CD14-positive monocyte (primary cell): ENCODE data around the gene ARID1B. TPM values are rescaled to one million over a fixed set of nuclear protein-coding genes. Genes with fewer than 3 reads are reported as not detected.

ENCODE experiments used
- DNase-seq, 3 donors: peaks; one replicate each; pipeline ENCODE4 v3.0.0-alpha.2; 2011 to 2022
- H2AFZ ChIP-seq: 2 replicates; pipeline ENCODE4 v1.6.0; 2012; ENCODE audit warnings: mild to moderate bottlenecking, low read depth, low read length, inconsistent platforms; ENCODE audit not compliant: insufficient read depth, poor library complexity, severe bottlenecking
- H3K27ac ChIP-seq, 2 donors: 1 replicate in 1 of 2; 2 replicates in 1 of 2; pipeline ENCODE4 v1.5.1; 2012 to 2013; ENCODE audit warnings: low read length in 2 of 2, control low read depth in 1 of 2, inconsistent platforms in 1 of 2, low read depth in 1 of 2, mild to moderate bottlenecking in 1 of 2
- H3K27me3 ChIP-seq, 2 donors: one replicate each; pipeline versions ENCODE4 v1.6.0 to v1.6.1; 2011 to 2013; ENCODE audit warnings: low read length in 2 of 2; ENCODE audit not compliant: control insufficient read depth in 2 of 2, insufficient read depth in 2 of 2
- H3K36me3 ChIP-seq, 2 donors: replicated peaks in 1 of 2; 1 replicate in 1 of 2; 2 replicates in 1 of 2; pipeline versions ENCODE4 v1.5.1 to v1.6.1; 2012 to 2013; ENCODE audit warnings: low read length in 2 of 2, control low read depth in 1 of 2, inconsistent platforms in 1 of 2, mild to moderate bottlenecking in 1 of 2; ENCODE audit not compliant: insufficient read depth in 2 of 2, control insufficient read depth in 1 of 2
- H3K4me1 ChIP-seq, 2 donors: 1 replicate in 1 of 2; 2 replicates in 1 of 2; pipeline versions ENCODE4 v1.5.1 to v1.6.1; 2012 to 2013; ENCODE audit warnings: low read length in 2 of 2, control low read depth in 1 of 2, inconsistent platforms in 1 of 2, mild to moderate bottlenecking in 1 of 2, moderate library complexity in 1 of 2; ENCODE audit not compliant: insufficient read depth in 2 of 2, control insufficient read depth in 1 of 2
- H3K4me2 ChIP-seq: replicated peaks from 2 replicates; pipeline ENCODE3; 2012; ENCODE audit warnings: low read length, moderate library complexity, mild to moderate bottlenecking; ENCODE audit not compliant: poor library complexity, severe bottlenecking; ENCODE audit errors: extremely low read depth
- H3K4me3 ChIP-seq, 3 experiments: fragments of 200-600 bp in 1 of 3; sonication (generic) in 1 of 3; replicated peaks in 1 of 3; 1 replicate in 2 of 3; 2 replicates in 1 of 3; pipeline ENCODE4 v1.5.1; 2011 to 2013; ENCODE audit warnings: low read length in 3 of 3, mild to moderate bottlenecking in 3 of 3, control low read depth in 2 of 3, low read depth in 2 of 3, inconsistent platforms in 1 of 3, moderate library complexity in 1 of 3
- H3K79me2 ChIP-seq: 2 replicates; pipeline ENCODE4 v1.6.0; 2012; ENCODE audit warnings: mild to moderate bottlenecking, control low read depth, inconsistent platforms, low read length, moderate library complexity; ENCODE audit not compliant: insufficient read depth
- H3K9ac ChIP-seq: 2 replicates; pipeline ENCODE4 v1.6.0; 2017; ENCODE audit warnings: low read length, mild to moderate bottlenecking; ENCODE audit not compliant: insufficient read depth, poor library complexity, severe bottlenecking
- H3K9me3 ChIP-seq, 2 donors: replicated peaks in 1 of 2; 1 replicate in 1 of 2; 2 replicates in 1 of 2; pipeline versions ENCODE4 v1.5.1 to v1.6.1; 2012 to 2013; ENCODE audit warnings: low read length in 2 of 2, control low read depth in 1 of 2; ENCODE audit not compliant: control insufficient read depth in 1 of 2, insufficient read depth in 1 of 2
- H4K20me1 ChIP-seq: 2 replicates; pipeline ENCODE4 v1.6.0; 2012; ENCODE audit warnings: mild to moderate bottlenecking, low read length, control low read depth, moderate library complexity; ENCODE audit not compliant: insufficient read depth
- H3K27ac Mint-ChIP-seq, 7 donors: one replicate each; pipeline ENCODE4 v1.8.0; 2020; ENCODE audit warnings: mild to moderate bottlenecking in 7 of 7, mixed read lengths in 7 of 7, moderate library complexity in 6 of 7, inconsistent platforms in 2 of 7
- H3K27me3 Mint-ChIP-seq, 3 donors: one replicate each; pipeline ENCODE4 v1.8.0; 2021 to 2022; ENCODE audit warnings: low read depth in 3 of 3, mild to moderate bottlenecking in 3 of 3, mixed read lengths in 3 of 3, moderate library complexity in 3 of 3, inconsistent platforms in 1 of 3
- H3K36me3 Mint-ChIP-seq, 2 donors: one replicate each; pipeline ENCODE4 v1.8.0; 2020; ENCODE audit warnings: mixed read lengths in 2 of 2, inconsistent platforms in 1 of 2, mild to moderate bottlenecking in 1 of 2
- H3K4me1 Mint-ChIP-seq: one replicate; pipeline ENCODE4 v1.8.0; 2020; ENCODE audit warnings: mild to moderate bottlenecking, mixed read lengths
- H3K4me3 Mint-ChIP-seq, 2 donors: one replicate each; pipeline ENCODE4 v1.8.0; 2020; ENCODE audit warnings: mild to moderate bottlenecking in 2 of 2, mixed read lengths in 2 of 2, moderate library complexity in 1 of 2
- H3K9me3 Mint-ChIP-seq, 7 donors: one replicate each; pipeline ENCODE4 v1.8.0; 2020 to 2022; ENCODE audit warnings: mixed read lengths in 7 of 7, mild to moderate bottlenecking in 6 of 7, moderate library complexity in 6 of 7, inconsistent platforms in 2 of 7
- WGBS: methylation state at CpG from one replicate; pipeline ENCODE4 v1.1.5; 2013; ENCODE audit warnings: missing lambda C conversion rate; ENCODE audit not compliant: insufficient coverage; 5-methylcytosine and 5-hydroxymethylcytosine counted together
- intact Hi-C, 2 donors: fragments of 100-400 bp; cut with micrococcal nuclease; formaldehyde crosslinking; loops; one replicate each; pipeline versions ENCODE4 v1.15.0 to v1.15.1; 2023
- polyA plus RNA-seq, 3 donors: library from polyadenylated mRNA; depleted of rRNA in 1 of 3; unstranded in 2 of 3; stranded (reverse) in 1 of 3; fragments of 300-500 nt in 2 of 3; fragments of >200 nt in 1 of 3; fragmentation: Illumina TruSeq in 2 of 3; gene quantifications; 1 replicate in 2 of 3; 2 replicates in 1 of 3; pipeline ENCODE4 v1.2.3, GENCODE V29; 2012 to 2021
- TF ChIP-seq, protein P1 (sequence below): fragments of 200-600 bp; IDR thresholded peaks from one replicate; pipeline ENCODE4 v1.8.0; 2022; ENCODE audit warnings: antibody characterized with exemption, mild to moderate bottlenecking

The ARID1B gene
- polyA plus RNA-seq, 3 donors = 3.2 to 22.1 (median 3.8) TPM

- Histone ChIP-seq H3K4me2 (no peak overlapping the region), H3K27me3 (no peaks in the 10 kb centered on the region), H3K9ac (no peak overlapping the region), H4K20me1 (no peaks in the 10 kb centered on the region), H3K4me3 (no peak overlapping the region), H3K36me3 (peaks cover 5 to 46% of the 10 kb centered on the region in 2 donors), H3K79me2 (no peaks in the 10 kb centered on the region), H3K27ac (peak overlapping the region in 1 of 2 donors; percentile 10), H3K9me3 (peaks cover 0 to 4% of the 10 kb centered on the region in 2 donors), H2AFZ (no peak overlapping the region), H3K4me1 (no peaks in the 10 kb centered on the region)
- Mint-ChIP-seq H3K27me3 (no peaks in the 10 kb centered on the region), H3K36me3 (peaks cover 33 to 36% of the 10 kb centered on the region in 2 donors), H3K27ac (peak overlapping the region in 1 of 7 donors; percentile 6), H3K4me3 (no peak overlapping the region), H3K4me1 (peaks cover 8% of the 10 kb centered on the region), H3K9me3 (peaks cover 0 to 9% (median 2%) of the 10 kb centered on the region in 7 donors)
- DNase-seq = no peak
- 0% methylated on average over 1 of the region's 3 CpGs for WGBS
- TF ChIP-seq, protein P1, sequence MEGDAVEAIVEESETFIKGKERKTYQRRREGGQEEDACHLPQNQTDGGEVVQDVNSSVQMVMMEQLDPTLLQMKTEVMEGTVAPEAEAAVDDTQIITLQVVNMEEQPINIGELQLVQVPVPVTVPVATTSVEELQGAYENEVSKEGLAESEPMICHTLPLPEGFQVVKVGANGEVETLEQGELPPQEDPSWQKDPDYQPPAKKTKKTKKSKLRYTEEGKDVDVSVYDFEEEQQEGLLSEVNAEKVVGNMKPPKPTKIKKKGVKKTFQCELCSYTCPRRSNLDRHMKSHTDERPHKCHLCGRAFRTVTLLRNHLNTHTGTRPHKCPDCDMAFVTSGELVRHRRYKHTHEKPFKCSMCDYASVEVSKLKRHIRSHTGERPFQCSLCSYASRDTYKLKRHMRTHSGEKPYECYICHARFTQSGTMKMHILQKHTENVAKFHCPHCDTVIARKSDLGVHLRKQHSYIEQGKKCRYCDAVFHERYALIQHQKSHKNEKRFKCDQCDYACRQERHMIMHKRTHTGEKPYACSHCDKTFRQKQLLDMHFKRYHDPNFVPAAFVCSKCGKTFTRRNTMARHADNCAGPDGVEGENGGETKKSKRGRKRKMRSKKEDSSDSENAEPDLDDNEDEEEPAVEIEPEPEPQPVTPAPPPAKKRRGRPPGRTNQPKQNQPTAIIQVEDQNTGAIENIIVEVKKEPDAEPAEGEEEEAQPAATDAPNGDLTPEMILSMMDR = no peak
- intact Hi-C loops = no loop called here
Observed at GRCh38 chr6:157116426-157116825, 339.2 kb downstream of the ARID1B start.

DNA sequence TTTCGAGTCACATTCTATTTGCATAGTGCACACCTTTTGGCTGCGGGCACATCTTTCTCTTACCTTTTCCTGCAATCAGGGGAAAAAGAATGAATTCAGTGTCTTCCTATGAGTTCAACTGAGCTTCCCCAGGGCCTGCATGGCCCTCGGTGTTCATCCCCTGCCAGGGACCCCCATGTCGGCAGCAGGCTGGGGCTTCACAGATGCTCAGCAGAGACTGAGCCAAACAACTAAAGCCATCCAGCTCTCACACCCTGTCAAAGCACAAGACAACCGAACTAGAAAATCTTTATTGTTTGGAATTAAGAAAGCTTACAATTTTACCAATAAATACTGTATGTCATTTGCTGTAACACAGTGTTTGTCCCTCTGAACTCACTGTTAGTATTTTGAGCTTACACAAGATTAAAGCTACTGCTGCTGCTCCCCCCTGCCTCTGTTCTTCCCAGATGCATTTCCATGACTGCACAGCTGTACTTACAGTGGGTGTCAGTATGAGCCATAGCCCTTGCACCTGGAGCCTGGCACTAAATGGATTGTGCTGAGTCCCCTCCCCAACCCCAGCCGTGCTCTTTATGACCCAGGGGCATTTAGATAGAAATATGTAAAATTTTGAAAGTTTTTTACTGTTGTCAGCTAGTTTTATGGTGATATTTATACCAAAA is 340.4 kb downstream of the ARID1B start:
- Mint-ChIP-seq H3K9me3 (peaks cover 0 to 9% (median 2%) of the 10 kb centered on the region in 7 donors), H3K27me3 (no peaks in the 10 kb centered on the region), H3K36me3 (peaks cover 30 to 32% of the 10 kb centered on the region in 2 donors), H3K27ac (no peak overlapping the region), H3K4me1 (peaks cover 8% of the 10 kb centered on the region), H3K4me3 (no peak overlapping the region)
- Histone ChIP-seq H3K4me3 (no peak overlapping the region), H3K27me3 (no peaks in the 10 kb centered on the region), H3K4me2 (no peak overlapping the region), H3K9ac (no peak overlapping the region), H3K9me3 (peaks cover 0 to 4% of the 10 kb centered on the region in 2 donors), H4K20me1 (no peaks in the 10 kb centered on the region), H3K27ac (no peak overlapping the region), H3K79me2 (no peaks in the 10 kb centered on the region), H2AFZ (no peak overlapping the region), H3K4me1 (no peaks in the 10 kb centered on the region), H3K36me3 (peaks cover 5 to 35% of the 10 kb centered on the region in 2 donors)
- TF ChIP-seq, protein P1 = no peak
- 100% methylated on average over 2 of the region's 6 CpGs for WGBS
- intact Hi-C loops = no loop called here
- DNase-seq = no peak
